GM21515 (cell line): ENCODE data around the gene EPHA2.

Experiments
- ATAC-seq: cut with Tn5 transposase; IDR thresholded peaks from one replicate; pipeline ENCODE4 v1.9.1; 2021; ENCODE audit not compliant: unreplicated experiment

Gene EPHA2

DNA sequence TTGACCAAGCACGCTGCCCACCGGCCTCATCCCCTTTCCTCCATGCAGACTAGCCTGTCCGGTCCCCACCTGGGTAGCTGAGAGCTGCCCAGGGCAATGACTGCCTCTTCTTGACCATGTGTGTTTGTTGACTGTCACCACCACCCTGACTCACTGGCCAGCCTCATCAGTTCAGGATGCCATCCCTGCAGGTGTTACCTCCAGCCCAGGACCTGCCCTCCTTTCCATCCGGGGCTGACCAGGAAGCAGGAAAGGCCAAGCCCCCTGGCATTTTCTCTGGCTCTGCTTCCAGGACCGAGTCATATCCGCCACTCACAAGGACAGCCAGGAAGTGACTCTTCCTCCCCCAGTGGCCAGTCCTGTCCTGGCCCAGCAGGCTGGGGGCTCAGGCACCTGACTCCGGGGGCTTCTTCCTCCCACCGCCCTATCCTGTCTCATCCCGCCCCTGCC, 17.1 kb downstream of the EPHA2 start:
- ATAC-seq = no peak

DNA sequence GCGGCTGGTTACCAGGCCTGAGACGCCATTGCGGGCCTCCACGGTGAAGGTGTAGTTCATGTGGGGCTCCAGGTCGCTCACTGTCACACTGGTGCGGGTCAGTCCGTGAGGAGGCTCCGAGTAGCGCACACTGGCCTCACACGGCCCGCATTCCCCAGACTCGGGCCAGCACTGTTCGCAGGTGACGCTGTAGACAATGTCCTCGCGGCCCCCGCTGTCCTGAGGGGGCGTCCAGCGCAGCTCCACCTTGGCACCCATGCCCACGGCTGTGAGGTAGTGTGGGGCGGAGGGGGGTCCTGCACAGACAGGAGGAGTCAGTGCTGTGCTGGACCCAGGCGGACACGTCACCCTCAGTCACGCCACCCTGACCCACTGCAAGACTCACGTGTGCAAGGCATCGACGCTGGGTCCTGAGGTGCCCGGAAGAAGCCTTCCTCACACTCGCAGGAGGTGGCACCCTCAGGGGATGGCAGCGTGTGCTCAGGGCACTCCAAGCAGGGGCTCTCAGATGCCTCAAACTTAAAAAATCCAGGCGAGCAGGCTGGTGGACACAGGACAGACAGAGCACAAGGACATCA, 17.9 kb downstream of the EPHA2 start:
- no peak for ATAC-seq

DNA sequence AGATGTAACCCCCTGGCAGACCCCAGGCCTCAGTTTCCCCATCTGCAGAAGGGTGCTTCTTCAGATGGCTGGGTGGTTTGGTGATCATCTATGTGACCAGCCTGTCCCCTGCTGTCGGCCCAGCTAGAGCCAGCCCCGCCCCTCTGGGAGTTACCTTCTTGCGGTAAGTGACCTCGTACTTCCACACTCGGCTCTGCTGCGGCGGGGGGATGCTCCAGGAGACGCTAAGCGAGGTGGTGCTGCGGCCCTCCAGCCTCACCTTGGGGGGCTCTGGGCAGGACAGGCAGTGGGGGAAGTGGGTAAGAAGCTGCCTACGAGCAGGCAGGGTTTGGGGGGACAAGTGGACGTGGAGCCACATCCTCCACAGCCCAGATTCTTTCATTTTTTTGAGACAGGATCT, 20.4 kb downstream of the EPHA2 start:
- ATAC-seq = no peak

GRCh38 chr1:16134906-16135305, 21.0 kb downstream of the EPHA2 start:
- ATAC-seq = no peak

- no peak for ATAC-seq
These were observed 21.6 kb downstream of the EPHA2 start for GRCh38 chr1:16134066-16134801.

DNA sequence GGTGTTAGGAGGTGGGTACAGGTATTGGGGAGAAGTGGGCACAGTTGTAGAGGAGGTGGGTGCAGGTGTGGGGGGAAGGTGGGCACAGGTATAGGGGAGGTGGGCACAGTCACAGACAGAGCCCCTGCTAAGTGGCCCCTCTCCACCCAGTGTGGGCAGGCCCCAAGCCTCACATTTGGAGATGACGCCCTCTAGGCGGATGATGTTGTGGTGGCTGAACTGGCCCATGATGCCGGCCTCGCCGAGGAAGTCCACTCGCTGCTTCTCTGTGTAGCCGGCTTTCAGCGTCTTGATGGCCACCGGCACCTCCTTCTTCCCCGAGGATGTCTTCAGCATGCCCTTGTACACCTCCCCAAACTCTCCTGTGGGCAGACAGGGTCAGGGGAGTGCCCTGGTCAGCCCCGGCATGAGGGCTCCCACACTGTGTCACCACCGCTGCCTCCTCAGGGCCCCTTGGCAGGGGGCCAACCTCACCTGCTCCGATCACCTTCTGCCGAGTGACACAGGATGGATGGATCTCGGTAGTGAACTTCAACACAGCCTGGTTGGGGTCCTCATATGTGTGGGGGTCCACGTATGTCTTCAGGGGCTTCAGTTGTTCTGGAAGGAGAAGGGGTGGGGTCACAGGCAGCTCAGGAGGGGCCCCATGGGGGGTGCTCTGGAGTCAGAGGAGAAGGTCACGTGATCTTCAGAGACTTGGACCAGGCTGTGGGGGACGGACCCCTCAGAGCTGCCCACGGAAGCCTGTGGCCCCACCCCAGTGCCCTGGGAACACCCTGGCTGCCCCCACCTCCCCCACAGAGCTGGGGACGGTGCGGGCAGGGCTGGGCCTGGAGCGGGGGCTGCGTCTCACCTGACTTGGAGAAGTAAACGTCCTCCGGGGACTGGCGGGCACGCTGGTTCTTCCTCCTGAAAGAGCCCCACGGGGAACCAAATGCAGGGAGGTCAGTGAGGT, 22.6 kb downstream of the EPHA2 start:
- ATAC-seq = no peak

DNA sequence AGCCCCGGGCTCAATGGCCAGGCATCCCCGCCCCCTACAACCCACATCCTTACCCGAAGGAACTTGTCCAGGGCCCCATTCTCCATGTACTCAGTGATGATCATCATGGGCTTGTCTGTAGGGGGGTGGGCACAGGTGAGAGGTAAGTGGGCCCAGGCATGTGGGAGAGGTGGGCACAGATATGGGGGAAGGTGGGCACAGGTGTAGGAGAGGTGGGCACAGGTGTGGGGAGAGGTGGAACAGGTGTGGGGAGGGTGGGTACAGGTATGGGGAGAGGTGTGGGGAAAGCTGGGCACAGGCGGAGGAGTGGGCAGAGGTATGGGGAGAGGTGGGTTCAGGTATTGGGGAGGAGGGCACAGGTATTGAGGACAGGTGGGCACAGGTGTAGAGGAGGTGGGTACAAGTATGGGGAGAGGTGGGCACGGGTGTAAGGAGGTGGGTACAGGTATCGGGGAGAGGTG, 23.5 kb downstream of the EPHA2 start:
- ATAC-seq = no peak

DNA sequence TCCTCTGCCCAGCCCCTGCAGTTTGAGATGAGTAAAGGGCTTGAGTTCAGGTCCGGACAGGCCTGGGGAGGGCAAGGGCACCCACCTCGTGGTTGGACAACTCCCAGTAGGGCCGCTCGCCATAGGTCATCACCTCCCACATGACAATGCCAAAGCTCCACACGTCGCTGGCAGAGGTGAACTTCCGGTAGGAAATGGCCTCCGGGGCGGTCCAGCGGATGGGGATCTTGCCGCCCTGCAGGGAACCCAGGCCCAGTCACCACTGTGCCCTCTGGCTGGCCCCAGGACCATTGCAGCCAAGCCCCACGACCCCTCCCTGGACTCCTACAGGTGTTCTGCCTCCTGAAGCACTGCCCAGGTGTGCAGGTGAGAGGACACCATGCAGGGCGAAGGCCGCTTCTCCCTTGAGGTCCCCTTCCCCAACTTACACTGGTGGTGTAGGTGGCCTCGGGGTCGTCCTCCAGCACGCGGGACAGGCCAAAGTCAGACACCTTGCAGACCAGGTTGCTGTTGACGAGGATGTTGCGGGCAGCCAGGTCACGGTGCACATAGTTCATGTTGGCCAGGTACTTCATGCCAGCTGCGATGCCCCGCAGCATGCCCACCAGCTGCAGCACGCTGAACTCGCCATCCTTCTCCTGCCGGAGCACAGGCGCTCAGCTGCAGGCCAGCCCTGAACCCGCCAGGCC, 24.1 kb downstream of the EPHA2 start:
- no peak for ATAC-seq

DNA sequence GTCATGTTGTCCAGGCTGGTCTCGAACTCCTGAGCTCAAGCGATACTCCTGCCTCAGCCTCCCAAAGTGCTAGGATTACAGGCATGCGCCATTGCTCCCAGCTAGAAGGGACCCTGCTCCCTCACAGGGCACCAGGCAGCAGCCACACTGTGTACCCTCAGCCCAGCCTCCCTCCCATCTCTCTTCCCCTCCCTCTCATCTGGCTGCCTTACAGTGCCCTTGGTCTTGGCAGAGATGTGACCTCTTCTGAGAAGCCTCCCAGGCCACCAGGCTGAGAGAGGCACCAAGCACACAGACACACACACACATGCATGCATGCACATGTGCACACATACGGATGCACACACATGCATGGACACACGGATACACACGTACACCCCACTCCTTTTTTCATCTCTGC, 25.0 kb downstream of the EPHA2 start:
- ATAC-seq = no peak

GRCh38 chr1:16129921-16130543, 25.8 kb downstream of the EPHA2 start:
- ATAC-seq = no peak

DNA sequence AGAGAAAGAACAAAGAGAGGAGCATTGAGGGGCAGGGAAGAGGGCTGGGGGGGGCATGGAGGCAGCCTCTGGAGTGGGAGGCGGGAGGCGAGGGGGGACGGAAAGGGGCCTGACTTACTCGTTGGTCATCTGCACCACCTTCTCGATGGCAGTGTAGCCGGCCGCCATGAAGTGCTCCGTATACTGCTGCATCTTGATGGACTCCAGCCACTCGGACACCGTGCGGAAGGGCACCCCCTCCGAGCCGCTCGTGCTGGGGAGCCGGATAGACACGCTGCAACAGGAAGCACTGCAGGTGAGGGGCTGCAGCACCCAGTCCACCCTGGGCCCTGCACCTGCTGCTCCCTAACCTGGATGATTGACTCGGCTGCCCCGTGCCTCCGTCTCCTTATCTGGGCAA, 26.6 kb downstream of the EPHA2 start:
- ATAC-seq = no peak

- no peak for ATAC-seq
These were observed 27.5 kb downstream of the EPHA2 start for GRCh38 chr1:16128338-16128741.

DNA sequence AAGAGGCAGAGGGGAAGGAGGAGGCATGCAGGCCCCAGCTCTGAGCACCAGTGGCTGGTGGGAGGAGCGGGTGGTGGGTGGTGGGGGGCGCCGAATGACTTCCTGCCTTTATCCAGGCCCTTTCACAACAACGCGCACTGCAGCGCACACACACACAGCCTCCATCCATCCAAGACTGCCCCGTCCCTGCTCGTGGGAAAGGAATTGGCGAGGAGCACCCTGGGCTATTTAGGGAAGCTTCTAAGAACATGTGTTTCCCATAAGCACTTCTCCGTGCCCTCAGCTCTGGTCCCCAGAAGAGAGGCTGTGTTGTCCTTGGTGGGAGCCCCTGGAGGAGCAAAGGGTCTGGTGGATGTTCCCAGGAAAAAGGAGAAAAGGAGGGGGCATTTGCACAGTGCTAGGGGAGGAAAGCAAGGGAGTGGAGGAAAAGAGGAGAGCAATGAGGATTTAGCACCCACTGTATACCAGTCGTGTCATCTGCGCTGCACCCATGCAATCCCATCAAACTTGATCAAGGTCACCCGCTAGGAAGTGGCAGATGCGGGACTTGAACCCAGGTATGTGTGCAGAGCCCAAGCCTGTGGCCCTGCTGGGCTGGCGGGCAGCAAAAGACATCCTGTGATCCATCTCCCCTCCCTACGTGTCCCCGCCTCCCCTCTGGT, 28.1 kb downstream of the EPHA2 start:
- ATAC-seq = no peak

- no peak for ATAC-seq
These were observed 28.9 kb downstream of the EPHA2 start for GRCh38 chr1:16126743-16127515.

GRCh38 chr1:16126160-16126559, 29.7 kb downstream of the EPHA2 start:
- no peak for ATAC-seq

GRCh38 chr1:16125483-16125882, 30.4 kb downstream of the EPHA2 start:
- ATAC-seq = no peak

DNA sequence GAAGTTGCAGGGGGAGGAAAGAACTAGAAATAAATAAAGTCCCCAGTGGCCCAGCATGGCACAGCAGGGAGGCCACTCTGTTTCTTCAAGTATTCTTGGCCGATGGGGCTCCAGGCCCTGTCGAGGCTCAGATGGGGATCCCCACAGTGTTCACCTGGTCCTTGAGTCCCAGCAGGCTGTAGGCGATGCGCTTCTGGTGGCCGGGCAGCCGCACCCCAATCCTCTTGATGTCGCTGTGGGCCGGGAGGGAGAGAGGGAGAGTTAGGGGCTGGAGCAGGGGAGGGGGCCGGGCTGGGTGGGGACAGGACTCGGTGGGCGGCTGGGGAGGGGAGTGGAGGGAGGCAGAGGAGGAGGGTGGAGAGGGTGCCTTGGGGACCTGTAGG, 30.8 kb downstream of the EPHA2 start:
- ATAC-seq = no peak

DNA sequence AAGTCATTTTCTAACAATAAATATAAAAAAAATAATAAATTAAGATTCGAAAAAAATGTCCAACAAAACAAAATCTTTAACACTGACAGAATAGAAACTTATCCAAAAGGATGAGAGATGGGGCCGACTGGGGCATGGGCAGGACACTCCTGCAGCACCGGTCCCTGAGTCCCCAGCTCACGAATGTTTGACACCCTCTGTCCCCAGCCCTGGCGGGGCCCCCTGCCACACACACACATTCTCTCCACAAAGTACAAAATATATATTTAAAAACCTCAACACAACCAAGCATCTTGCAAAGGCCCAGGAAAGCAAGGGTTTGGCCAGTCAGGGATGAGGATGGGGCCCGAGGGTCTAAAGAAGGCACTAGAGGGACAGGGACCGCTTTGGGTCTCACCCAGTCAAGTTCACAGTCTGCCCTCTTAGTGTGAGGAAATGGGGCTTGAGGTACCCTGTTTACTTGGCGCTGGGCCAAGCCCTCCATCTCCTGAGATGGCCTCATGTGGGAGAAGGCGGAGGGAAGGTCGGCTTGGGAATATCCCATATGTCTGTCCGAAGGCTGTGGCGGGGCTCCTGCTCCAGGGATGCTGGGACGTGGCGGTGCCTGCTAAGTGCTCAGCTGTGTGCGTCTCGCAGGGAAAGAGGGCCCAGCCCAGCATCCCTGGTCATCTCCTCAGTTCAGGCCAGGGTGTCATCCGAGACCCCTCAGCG, 31.3 kb downstream of the EPHA2 start:
- no peak for ATAC-seq

DNA sequence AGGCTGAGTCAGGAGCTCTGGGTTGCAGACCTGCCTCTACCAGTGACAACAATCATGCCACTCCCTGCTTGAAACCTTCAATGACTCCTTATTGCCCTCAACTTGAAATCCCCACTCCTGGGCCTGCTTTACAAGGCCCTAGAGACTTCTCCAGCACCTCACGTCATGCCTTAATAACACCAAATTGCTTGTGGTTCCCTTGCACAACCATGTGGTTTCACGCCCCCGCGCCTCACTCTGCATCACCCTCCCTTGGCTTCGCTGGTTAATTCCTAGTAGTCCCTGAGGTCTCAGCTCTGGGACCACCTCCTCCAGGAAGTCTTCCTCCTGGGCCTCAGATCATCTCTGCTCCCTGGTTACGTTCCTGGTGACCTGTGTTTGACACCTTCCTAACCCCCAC, 33.0 kb downstream of the EPHA2 start:
- ATAC-seq = no peak
